CD4-positive, alpha-beta T cell treated with Interleukin-17A for 4 hours (primary cell): ENCODE data around the gene FOXP1.

Source experiments
- DNase-seq: peaks from one replicate; pipeline ENCODE4 v3.0.0-alpha.2; 2020; ENCODE audit warnings: mixed read lengths

Gene FOXP1

GRCh38 chr3:71227270-71227661 lies 356.3 kb downstream of the FOXP1 start:
- DNase-seq = no peak

DNA sequence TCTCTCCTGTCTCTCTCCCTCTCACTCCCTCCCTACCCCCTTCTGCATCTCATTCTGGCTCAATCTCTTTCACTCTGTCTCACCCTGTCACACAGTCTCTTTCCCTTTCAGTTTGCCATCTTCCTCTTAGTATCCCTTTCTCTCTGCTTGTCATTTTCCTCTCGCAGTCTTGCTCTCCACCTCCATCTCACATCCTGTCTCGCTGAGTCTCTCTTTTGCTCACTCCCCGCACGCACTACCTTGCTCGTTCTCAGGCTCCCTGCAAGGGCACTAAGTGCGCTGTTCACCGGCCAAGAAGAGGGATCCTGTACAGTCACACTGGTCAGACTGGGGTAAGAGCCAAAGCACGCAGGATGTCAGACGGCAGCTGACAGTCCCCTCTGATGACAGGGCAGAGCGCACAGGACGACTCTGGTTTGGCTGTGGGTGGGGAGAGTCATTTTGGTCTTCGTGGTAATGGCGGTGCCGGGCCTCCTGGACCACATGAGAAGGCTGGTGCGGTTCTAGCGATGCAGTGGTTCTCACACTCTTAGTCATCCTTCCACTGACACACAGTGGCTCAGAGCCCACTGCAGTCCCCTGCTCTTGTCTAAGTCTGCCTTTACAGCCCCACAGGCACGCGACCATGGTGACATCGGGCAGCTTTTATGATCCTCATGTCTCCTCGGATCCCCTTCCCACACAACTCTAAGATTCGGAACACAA lies 356.8 kb downstream of the FOXP1 start:
- DNase-seq = peak; percentile 88

DNA sequence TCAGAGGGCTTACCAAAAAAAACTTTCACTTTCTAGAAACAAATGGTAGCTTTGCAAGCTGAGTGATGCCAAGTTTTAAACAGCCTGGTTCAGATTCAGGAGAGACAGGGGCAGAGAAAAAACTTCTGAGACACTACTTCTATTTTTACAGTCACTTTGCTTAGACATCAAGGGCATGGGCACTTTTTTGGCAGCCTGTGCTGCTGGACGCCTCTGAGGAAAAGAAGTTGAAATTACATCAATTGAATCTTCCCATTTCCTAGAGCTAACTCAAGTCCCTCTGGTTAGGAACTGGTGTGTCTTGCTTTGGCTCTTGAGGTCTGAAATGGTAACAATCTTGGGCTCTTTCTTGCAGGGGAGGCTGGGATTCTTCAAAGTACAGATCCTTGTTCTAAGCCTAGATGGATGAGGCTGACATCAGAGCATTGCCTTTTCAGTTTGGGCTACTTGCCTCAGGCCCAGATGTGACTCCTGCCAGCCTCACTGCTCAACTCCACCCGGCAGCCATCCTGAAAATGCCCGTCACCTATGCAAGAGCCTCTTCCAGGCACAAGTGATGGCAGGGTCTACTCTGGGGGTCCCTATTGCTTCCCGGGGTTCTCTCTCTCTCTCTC lies 357.5 kb downstream of the FOXP1 start:
- peak; percentile 14 for DNase-seq

DNA sequence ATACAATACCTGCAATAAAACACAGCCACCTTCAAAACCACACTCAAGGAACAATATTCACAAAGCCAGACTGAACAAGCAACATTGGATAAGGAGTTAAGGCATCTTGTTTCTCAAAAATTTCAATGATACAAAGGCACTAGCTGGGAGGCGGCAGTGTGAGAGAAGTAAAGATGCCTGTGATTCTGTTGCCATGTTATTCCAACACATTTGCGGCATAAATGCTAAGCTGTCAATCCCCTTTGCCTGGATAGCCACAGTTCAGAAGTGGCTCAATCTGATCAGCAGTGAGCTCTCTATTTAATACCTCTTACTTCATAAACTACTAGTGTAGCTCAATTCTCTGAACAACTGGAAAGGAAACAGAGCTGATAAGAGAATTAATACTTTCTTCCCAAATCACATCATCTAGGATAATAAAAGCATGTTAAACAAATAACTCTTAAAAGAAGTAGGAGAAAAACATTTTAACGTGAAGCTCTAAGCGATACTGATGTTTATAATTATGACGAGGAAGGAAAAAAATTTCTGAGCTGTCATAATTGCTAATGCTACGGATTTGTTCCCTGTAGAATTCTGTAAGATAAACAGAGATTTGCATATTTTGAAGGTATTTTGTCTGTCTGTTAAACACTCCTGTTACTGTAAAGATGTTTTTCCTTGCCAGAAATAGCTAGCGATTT lies 358.4 kb downstream of the FOXP1 start:
- DNase-seq = no peak

DNA sequence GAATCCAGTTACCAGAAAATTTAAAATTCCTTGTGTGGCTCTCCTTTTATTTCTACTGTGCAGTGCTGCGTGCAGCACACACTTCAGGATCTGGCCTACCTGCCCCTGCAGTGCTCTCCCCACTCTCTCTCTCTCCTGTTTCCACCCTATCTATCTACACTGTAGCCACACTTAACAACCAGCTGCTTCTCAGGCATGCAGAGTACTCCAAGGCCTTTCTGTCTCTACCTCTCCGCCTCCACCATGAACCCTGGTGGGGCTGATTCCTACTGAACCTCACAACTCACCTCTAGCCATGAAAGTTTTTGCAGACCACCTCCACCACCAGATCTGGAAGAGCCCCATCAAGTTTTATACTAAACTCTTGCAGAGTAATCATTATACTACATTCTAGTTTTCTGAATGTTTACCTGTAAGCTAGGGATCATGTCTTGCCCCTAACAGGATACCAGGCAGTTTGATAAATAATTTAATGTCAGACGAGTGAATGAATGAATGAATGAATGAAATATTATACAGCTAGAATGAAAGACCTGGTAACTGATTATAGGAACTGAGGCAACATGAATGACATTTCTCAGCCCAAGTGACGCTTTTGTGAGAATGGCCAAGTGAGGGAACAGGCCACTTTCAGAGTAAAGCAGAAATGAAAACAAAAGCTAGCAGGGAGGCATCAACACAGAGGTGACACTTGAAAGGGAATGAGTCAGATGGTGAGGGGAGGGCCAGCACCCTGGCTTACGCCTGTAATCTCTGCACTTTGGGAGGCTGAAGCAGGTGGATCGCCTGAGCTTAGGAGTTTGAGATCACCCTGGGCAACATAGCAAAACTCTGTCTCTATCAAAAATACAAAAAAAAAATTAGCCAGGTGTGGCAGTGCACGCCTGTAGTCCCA lies 363.5 kb downstream of the FOXP1 start:
- DNase-seq = peak; percentile 59

DNA sequence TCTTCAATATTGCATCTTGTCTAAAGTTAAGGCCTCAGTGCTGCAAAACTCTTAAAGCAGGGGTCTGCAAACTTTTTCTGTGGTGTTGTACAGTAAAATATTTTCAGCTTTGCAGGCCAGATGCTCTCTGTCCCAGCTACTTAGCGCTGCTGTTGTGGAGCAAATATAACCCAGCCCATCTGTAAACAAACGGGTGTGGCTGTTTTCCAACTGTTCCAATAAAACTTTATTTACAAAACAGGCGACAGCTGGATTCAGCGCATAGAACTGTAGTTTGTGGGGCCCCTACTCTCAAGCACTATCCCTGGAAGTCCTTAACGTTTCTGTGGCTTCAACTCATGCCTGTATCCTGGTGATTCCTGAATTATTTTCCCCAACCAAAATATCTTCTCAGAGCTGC lies 365.0 kb downstream of the FOXP1 start:
- DNase-seq = no peak

DNA sequence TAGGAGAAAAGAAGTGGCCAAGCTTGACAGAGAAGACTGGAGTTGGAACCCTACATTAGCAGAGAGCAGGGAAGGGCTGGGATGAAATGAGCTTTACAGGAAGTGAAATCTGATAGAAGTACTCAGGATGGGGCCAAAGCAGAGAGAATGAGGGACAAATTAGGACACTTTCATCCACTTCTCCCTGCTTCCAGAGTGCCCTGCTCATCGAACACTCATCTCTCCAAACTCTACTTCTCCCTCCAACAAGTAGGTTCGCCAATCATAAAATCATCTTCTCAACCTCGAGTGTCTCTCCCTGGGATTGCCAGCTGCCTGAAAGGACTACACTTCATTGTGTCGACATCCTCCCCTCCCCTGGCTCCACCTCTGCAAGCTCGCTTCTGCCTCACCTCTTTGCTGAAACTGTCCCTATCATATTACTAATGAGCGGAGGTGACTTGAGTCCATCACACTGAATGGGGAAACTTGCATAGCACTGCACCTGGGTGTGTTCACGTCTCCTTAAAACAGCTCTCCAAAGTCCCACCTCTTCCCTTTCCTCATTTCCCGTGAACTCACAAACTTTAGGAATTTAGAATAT lies 365.8 kb downstream of the FOXP1 start:
- no peak for DNase-seq

DNA sequence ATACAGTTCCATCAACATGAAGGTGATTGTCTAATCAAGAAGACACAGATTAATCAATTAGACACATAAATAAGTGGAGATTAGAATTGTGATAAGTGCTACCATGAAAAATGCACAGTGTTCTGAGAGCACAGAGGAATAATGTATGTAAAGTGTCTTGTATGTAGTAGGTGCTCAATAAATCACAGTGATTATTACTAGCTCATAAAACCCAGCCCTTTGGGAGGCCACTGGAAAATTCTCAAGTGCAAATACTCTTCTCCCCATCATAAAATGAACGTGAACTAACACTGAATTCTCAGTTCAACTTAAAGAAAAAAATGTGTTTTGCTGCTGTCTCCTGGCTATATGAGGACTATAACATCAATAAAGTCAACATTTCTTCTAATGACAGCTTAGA lies 368.2 kb downstream of the FOXP1 start:
- no peak for DNase-seq

DNA sequence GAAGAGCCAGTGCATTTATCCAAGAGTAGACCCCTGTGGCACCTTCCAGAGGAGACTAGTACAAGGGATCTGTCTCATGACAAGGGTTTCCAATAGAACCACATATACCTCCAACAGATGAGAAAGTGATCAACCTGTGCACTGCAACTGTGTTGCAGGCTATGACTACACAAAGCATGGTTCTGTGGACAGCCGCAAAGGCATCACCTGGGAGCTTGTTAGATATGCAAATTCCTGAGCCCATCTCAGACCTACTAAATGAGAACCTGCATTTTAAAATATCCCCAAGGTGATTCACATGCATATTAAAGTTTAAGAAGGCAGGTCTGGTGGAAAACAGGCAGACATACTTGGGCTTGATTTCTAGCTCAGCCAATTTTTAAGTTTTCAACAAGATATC lies 368.7 kb downstream of the FOXP1 start:
- DNase-seq = no peak

GRCh38 chr3:71214016-71214415 lies 369.5 kb downstream of the FOXP1 start:
- DNase-seq = no peak

GRCh38 chr3:71211083-71211482 lies 372.4 kb downstream of the FOXP1 start:
- no peak for DNase-seq

- no peak for DNase-seq
These were observed 373.1 kb downstream of the FOXP1 start for GRCh38 chr3:71210257-71211007.

- DNase-seq = no peak
These were observed 375.1 kb downstream of the FOXP1 start for GRCh38 chr3:71208211-71209095.

- no peak for DNase-seq
These were observed 375.9 kb downstream of the FOXP1 start for GRCh38 chr3:71207632-71208031.

DNA sequence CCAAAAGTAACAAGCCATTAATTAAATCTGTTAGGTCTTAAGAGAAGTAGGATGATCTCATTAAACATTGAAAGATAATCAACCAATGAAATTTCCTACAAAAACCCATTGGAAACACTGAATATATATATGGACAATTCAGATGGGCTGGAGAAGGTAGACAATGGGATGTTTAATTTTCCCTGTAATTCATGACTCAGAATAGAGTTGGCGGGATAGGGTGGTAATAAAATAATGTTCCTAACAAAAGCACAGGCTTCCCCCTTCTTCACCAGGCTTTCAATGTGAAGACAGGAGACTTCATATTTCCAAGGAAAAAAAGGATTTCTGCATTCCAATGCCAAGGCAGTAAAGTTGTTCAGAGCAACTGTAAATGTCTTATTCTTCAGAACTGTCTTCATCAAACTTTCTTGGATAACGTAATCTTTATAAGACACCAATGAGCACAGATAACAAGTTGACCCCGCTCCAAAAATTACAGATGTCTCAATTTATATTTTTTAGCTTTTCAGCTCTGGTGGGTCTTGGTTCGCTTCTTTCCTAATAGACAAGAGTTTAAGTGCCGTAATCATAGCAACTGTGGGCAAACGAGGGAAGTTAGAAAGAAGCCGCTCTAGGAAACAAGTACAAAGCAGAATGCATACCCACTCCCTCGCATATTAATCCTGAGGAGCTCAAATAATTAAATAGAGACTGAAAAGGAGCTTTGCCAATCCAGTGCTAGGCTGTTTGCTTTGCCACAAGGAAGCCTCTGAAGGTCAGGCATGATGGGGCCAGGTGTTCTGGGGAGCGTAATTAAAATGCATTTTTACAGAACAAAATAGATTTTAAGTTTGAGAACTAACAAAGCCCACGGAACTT lies 377.0 kb downstream of the FOXP1 start:
- no peak for DNase-seq

- no peak for DNase-seq
These were observed 379.6 kb downstream of the FOXP1 start for GRCh38 chr3:71203727-71204488.

DNA sequence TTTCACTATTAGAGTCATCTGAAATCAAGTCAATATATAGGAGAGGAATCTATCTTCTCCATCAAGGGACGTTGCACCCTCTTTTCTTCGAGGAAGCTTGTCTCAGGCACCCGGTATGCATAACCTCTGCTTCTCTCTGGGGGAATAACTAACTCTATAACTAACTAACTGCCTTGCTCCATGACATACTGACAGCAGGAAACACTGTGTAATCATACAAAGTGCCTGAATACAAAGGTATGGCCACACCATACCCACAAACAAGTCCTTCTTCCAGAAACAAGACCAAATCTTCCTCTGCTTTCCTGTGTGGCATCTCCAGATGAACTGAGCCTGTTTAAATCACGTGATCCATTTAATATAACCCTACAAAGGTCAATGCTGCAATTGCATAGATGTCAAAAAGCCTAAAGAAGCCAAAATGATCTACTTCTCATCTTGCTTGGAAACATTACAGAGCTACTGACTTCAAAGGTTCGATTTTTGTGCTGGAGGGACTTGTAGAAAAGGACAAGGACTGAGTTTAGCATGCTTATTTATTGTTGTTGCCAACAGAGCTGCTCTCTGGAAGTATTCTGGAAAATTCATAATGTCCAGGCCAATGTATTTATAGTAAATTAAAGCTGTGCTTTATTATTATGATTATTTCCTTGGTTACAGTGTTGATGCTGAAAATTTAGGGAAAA lies 380.5 kb downstream of the FOXP1 start:
- DNase-seq = no peak

GRCh38 chr3:71201939-71202338 lies 381.6 kb downstream of the FOXP1 start:
- no peak for DNase-seq
